ENCODE measurements around the gene ZBTB7C. TPM values are rescaled to one million over a fixed set of nuclear protein-coding genes. Genes with fewer than 3 reads are reported as not detected.
A peak's percentile ranks its signal among the peaks of the same experiment; 100 is the strongest.

The ZBTB7C gene
- total RNA-seq, 1 donor from 2014 or later: 15.0 TPM

DNA sequence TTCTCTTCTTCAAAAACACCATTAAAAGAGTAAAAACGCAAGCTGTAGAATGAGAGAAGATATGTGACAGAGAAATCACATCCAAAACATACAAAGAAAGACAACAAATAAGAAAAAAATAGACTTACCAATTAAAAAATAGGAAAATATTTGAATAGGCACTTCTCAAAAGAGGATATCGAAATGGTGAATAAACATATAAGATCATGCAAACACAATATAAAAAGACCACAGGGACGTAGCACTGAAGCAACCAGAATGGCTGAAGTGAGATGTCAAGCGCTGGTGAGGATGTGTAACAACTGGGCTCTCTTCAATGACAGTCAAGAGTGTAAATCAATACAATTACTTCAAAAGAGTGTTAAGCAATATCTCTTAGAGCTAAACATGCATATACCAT is 202.3 kb downstream of the ZBTB7C start:
- TF ChIP-seq, protein P1, sequence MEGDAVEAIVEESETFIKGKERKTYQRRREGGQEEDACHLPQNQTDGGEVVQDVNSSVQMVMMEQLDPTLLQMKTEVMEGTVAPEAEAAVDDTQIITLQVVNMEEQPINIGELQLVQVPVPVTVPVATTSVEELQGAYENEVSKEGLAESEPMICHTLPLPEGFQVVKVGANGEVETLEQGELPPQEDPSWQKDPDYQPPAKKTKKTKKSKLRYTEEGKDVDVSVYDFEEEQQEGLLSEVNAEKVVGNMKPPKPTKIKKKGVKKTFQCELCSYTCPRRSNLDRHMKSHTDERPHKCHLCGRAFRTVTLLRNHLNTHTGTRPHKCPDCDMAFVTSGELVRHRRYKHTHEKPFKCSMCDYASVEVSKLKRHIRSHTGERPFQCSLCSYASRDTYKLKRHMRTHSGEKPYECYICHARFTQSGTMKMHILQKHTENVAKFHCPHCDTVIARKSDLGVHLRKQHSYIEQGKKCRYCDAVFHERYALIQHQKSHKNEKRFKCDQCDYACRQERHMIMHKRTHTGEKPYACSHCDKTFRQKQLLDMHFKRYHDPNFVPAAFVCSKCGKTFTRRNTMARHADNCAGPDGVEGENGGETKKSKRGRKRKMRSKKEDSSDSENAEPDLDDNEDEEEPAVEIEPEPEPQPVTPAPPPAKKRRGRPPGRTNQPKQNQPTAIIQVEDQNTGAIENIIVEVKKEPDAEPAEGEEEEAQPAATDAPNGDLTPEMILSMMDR (IDR thresholded peaks at IDR 0.05): no peak
- no peaks in the 10 kb centered on the region for H3K9me3 ChIP-seq
- H3K27me3 ChIP-seq (ENCODE audit: low read depth): no peaks in the 10 kb centered on the region
- no peak overlapping the region for H3K4me3 ChIP-seq
- DNase-seq (no peak), ATAC-seq (no peak)
- intact Hi-C loops (cut with DNase I): no loop called here
- no peaks in the 10 kb centered on the region for H3K4me1 ChIP-seq
- no peaks in the 10 kb centered on the region for H3K36me3 ChIP-seq
- no peak overlapping the region for H3K27ac ChIP-seq

DNA sequence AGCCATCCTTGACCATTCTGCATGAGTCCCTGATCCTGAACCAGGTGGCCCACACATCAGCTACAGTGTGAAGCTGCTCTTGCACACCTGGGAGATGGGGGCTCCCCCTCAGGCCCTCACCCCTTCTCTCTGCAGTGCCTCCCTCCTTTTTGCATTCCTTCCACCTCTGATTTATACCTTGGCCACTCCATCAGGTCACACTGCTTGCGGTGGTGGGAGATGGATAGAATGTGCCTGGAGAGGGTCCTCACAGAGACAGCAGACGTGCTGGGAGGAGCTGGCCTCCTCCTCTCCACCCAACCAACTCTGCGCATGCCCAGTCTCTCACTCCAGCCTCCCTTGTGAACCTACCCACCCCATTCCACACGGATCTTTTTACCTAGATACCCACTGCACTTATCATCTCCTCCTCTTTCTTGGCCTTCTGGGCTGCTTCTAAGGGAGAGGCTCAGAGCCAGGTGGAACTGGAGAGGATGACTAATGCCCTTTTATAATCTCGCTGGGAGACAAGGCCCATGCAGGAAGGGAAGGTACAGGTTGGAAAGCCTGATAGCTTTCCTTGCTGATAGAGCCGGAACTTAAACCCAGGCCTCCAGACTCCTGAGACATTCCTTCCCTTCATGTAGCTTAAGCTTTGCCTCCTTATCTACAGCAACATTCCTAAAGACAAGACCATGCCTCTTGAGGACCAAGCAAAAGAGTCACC is 205.1 kb downstream of the ZBTB7C start:
- Histone ChIP-seq H3K27me3 (ENCODE audit: low read depth) (no peaks in the 10 kb centered on the region), H3K36me3 (no peaks in the 10 kb centered on the region), H3K9me3 (no peaks in the 10 kb centered on the region), H3K4me3 (no peak overlapping the region), H3K4me1 (no peaks in the 10 kb centered on the region), H3K27ac (no peak overlapping the region)
- ATAC-seq: peak; percentile 11 to 16
- TF ChIP-seq, protein P1 (IDR thresholded peaks at IDR 0.05): no peak
- intact Hi-C loops (cut with DNase I): no loop called here
- no peak for DNase-seq

GRCh38 chr18:48203288-48203945 is 205.8 kb downstream of the ZBTB7C start:
- intact Hi-C loops (cut with DNase I): no loop called here
- H3K27me3 ChIP-seq (ENCODE audit: low read depth): no peaks in the 10 kb centered on the region
- no peak overlapping the region for H3K4me3 ChIP-seq
- ATAC-seq (peak in 1 of 2 donors; percentile 12), DNase-seq (no peak)
- H3K9me3 ChIP-seq: no peaks in the 10 kb centered on the region
- H3K36me3 ChIP-seq: no peaks in the 10 kb centered on the region
- TF ChIP-seq, protein P1 (IDR thresholded peaks at IDR 0.05): no peak
- no peaks in the 10 kb centered on the region for H3K4me1 ChIP-seq
- no peak overlapping the region for H3K27ac ChIP-seq

DNA sequence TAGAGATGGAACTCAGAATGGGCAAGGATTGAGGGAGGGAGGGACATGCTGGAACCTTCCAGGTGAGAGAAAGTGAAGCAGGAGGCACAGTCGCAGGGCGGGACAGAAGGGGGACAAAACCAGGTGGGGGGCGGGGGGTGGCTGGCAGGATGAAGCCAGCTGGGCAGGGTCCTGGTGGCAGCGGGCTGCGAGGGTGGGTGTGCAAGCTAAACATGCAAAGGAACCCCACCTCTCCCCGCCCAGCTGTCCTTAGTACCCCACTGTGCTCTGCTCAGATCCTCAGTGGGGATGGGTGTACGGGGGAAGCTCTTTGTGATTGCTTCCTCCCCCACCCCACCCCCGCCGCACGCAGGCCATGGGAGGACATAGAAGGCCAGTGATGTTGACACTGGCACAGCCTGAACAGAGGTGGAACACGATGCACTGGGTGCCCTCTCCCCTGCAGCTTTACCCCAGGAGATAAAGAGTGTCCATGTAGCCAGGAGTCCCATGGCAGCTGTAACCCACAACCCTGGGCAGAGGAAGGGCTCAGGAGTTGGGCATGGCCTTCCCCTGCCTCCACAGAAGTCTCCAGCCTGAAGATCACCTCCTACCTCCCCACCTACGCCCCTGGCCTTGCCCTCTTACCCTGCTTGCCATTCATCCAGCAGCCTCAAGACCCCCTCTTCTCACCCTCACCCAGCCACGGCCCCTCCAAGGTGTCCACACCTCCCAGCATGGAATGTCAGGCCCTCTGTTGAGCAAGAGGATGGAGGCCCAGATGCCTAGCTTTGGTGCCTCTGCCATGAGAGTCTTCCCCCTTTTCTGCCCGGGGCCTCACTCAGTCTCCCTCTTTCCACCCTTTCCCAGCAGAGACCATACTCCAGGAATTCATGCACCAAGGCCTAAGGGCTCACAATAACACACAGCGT is 206.6 kb downstream of the ZBTB7C start:
- no peak overlapping the region for H3K4me3 ChIP-seq
- H3K9me3 ChIP-seq: no peaks in the 10 kb centered on the region
- TF ChIP-seq, protein P1 (IDR thresholded peaks at IDR 0.05): no peak
- DNase-seq (no peak), ATAC-seq (peak in 1 of 2 donors; percentile 18)
- H3K27me3 ChIP-seq (ENCODE audit: low read depth): no peaks in the 10 kb centered on the region
- no peaks in the 10 kb centered on the region for H3K4me1 ChIP-seq
- no peak overlapping the region for H3K27ac ChIP-seq
- H3K36me3 ChIP-seq: no peaks in the 10 kb centered on the region
- intact Hi-C loops (cut with DNase I): no loop called here

- ATAC-seq (no peak), DNase-seq (no peak)
- Histone ChIP-seq H3K27me3 (ENCODE audit: low read depth) (no peaks in the 10 kb centered on the region), H3K36me3 (no peaks in the 10 kb centered on the region), H3K4me1 (no peaks in the 10 kb centered on the region), H3K4me3 (no peak overlapping the region), H3K27ac (no peak overlapping the region), H3K9me3 (no peaks in the 10 kb centered on the region)
- TF ChIP-seq, protein P1 (IDR thresholded peaks at IDR 0.05): no peak
- intact Hi-C loops (cut with DNase I): no loop called here
Observed at GRCh38 chr18:48202006-48202348, 207.2 kb downstream of the ZBTB7C start.

Data from lower lobe of right lung (tissue), 2 donors.